ENCODE results near the gene PRDM15. TPM values are rescaled to one million over a fixed set of nuclear protein-coding genes. Genes with fewer than 3 reads are reported as not detected.

PRDM15 gene
- total RNA-seq, 1 experiment from 2014 or later: 9.8 TPM

DNA sequence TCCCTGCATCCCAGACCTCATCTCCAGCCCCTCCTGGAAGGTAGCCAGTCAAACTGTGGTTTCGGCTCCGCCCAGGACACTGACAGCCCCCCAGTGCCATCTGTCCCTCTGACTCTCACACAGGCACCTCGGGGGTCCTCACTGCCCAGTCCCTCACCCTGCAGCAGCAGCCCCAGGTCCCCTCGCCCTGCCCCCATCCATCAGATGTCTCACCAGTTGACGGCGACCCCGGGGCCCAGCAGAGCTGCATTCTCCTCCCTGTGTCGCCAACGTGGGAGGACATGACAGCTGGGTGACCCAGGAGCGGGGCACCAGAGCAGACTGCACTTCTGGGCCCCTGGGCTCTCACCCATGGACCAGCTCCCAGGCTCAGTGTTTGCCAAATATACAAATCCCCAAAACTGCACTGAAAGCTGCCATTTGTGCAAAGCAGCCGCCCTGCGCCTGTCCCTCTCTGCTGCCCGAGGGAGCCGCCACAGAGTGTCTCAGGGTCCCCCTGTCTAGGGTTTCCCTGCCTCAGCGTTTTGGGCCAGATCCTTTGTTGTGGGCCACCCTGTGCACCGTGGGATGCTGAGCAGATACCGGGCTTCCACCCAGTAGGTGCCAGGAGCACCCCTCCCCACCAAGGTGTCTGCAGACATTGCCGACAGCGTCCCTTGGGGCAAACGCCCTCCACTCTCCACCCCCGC lies 48.2 kb downstream of the PRDM15 start (continued):
- no peak for TF ChIP-seq SIN3A (IDR thresholded peaks at IDR 0.05; ENCODE audit: low read depth)
- no peak for TF ChIP-seq SP1 (IDR thresholded peaks at IDR 0.05; ENCODE audit: low read depth)
- TF ChIP-seq, protein P1, sequence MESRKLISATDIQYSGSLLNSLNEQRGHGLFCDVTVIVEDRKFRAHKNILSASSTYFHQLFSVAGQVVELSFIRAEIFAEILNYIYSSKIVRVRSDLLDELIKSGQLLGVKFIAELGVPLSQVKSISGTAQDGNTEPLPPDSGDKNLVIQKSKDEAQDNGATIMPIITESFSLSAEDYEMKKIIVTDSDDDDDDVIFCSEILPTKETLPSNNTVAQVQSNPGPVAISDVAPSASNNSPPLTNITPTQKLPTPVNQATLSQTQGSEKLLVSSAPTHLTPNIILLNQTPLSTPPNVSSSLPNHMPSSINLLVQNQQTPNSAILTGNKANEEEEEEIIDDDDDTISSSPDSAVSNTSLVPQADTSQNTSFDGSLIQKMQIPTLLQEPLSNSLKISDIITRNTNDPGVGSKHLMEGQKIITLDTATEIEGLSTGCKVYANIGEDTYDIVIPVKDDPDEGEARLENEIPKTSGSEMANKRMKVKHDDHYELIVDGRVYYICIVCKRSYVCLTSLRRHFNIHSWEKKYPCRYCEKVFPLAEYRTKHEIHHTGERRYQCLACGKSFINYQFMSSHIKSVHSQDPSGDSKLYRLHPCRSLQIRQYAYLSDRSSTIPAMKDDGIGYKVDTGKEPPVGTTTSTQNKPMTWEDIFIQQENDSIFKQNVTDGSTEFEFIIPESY (IDR thresholded peaks at IDR 0.05; ENCODE audit: extremely low read depth, insufficient replicate concordance, low read length): no peak
- no peak for TF ChIP-seq FOSL1 (IDR thresholded peaks at IDR 0.05; ENCODE audit: low read depth)

DNA sequence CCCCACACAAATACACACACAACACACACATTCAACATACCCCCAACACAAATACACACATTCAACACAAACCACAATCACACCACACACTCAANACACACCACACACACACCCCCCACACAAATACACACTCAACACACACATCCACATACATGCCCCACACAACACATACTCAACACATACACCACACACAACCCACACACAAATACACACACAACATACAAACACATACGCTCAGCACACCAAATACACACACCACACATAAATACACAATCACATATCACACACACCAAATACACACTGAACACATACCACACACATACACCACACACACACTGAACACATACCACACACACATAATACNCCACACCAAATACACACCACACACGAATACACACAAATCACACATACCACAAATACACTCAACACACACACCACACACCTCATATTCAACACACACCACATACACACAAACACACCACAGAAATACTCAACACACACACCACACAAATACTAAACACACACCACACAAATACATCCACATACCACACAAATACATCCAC lies 48.9 kb downstream of the PRDM15 start:
- DNase-seq (ENCODE audit: low read depth, low spot score): no peak
- Histone ChIP-seq H4K20me1 (ENCODE audit: insufficient read depth) (no peaks in the 10 kb centered on the region), H2AFZ (ENCODE audit: low read depth, low read length, poor library complexity, severe bottlenecking) (no peak overlapping the region), H3K4me1 (ENCODE audit: control insufficient read depth in 1 of 2, insufficient read depth in 2 of 2, low read length in 2 of 2) (no peaks in the 10 kb centered on the region), H3K9ac (ENCODE audit: low read length) (no peak overlapping the region), H3K9me3 (ENCODE audit: control insufficient read depth in 1 of 2, insufficient read depth in 1 of 2, low read depth in 1 of 2, low read length in 2 of 2) (no peaks in the 10 kb centered on the region), H3K27ac (ENCODE audit: low read depth, low read length) (no peak overlapping the region), H3K36me3 (ENCODE audit: control insufficient read depth in 1 of 2, insufficient read depth in 2 of 2, low read length in 2 of 2) (no peaks in the 10 kb centered on the region; a peak in 1 of 4 replicates), H3K27me3 (ENCODE audit: insufficient read depth, low read length) (no peaks in the 10 kb centered on the region), H3K79me2 (ENCODE audit: insufficient read depth, low read length) (no peaks in the 10 kb centered on the region), H3K9me2 (ENCODE audit: insufficient read depth) (no peaks in the 10 kb centered on the region), H3K4me3 (replicated peaks in 1 of 2; ENCODE audit: low read depth in 1 of 2, low read length in 2 of 2) (no peak overlapping the region), H3K4me2 (ENCODE audit: low read length) (no peak overlapping the region)
- no peak for ATAC-seq
- ChIA-PET RAD21 (ENCODE audit: low non-redundant PET in 1 of 2, low total read pairs in 2 of 2, uncharacterized antibody in 2 of 2, unreplicated experiment in 2 of 2) (no interaction called here), POLR2A (no interaction called here), CTCF (no interaction called here)
- TF ChIP-seq JUND (IDR thresholded peaks at IDR 0.05) (no peak), POLR2A (IDR thresholded peaks at IDR 0.05; ENCODE audit: borderline replicate concordance, extremely low read depth, insufficient read depth, insufficient read length) (no peak), SP1 (IDR thresholded peaks at IDR 0.05; ENCODE audit: low read depth) (no peak), TCF7L2 (IDR thresholded peaks at IDR 0.05; ENCODE audit: borderline replicate concordance, extremely low read depth, insufficient read depth, insufficient read length) (no peak), YY1 (IDR thresholded peaks at IDR 0.05; ENCODE audit: extremely low read depth, insufficient replicate concordance, low read depth, low read length) (no peak), ELF1 (IDR thresholded peaks at IDR 0.05; ENCODE audit: borderline replicate concordance, low read depth) (no peak), EGR1 (IDR thresholded peaks at IDR 0.05; ENCODE audit: low read depth) (no peak), SRF (IDR thresholded peaks at IDR 0.05; ENCODE audit: low read depth) (no peak), SIN3A (IDR thresholded peaks at IDR 0.05; ENCODE audit: low read depth) (no peak), FOSL1 (IDR thresholded peaks at IDR 0.05; ENCODE audit: low read depth) (no peak)
- TF ChIP-seq, protein P2, sequence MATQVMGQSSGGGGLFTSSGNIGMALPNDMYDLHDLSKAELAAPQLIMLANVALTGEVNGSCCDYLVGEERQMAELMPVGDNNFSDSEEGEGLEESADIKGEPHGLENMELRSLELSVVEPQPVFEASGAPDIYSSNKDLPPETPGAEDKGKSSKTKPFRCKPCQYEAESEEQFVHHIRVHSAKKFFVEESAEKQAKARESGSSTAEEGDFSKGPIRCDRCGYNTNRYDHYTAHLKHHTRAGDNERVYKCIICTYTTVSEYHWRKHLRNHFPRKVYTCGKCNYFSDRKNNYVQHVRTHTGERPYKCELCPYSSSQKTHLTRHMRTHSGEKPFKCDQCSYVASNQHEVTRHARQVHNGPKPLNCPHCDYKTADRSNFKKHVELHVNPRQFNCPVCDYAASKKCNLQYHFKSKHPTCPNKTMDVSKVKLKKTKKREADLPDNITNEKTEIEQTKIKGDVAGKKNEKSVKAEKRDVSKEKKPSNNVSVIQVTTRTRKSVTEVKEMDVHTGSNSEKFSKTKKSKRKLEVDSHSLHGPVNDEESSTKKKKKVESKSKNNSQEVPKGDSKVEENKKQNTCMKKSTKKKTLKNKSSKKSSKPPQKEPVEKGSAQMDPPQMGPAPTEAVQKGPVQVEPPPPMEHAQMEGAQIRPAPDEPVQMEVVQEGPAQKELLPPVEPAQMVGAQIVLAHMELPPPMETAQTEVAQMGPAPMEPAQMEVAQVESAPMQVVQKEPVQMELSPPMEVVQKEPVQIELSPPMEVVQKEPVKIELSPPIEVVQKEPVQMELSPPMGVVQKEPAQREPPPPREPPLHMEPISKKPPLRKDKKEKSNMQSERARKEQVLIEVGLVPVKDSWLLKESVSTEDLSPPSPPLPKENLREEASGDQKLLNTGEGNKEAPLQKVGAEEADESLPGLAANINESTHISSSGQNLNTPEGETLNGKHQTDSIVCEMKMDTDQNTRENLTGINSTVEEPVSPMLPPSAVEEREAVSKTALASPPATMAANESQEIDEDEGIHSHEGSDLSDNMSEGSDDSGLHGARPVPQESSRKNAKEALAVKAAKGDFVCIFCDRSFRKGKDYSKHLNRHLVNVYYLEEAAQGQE (IDR thresholded peaks at IDR 0.05; ENCODE audit: low read depth): no peak
- TF ChIP-seq, protein P1 (IDR thresholded peaks at IDR 0.05; ENCODE audit: extremely low read depth, insufficient replicate concordance, low read length): no peak
- TF ChIP-seq, protein P3, sequence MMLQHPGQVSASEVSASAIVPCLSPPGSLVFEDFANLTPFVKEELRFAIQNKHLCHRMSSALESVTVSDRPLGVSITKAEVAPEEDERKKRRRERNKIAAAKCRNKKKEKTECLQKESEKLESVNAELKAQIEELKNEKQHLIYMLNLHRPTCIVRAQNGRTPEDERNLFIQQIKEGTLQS (IDR thresholded peaks at IDR 0.05): no peak
- no TSS peak for BruUV-seq (replicated peaks)
- intact Hi-C loops (cut with micrococcal nuclease): no loop called here
